Measurements from ENCODE around the gene SLC38A8.

- TF ChIP-seq HDGF (IDR thresholded peaks at IDR 0.05; ENCODE audit: borderline replicate concordance) (no peak), BHLHE40 (IDR thresholded peaks at IDR 0.05; ENCODE audit: borderline replicate concordance) (no peak), PKNOX1 (IDR thresholded peaks at IDR 0.05) (no peak), ELF4 (IDR thresholded peaks at IDR 0.05) (no peak), NFRKB (IDR thresholded peaks at IDR 0.05) (no peak), TARDBP (IDR thresholded peaks at IDR 0.05) (no peak), FOXM1 (IDR thresholded peaks at IDR 0.05; ENCODE audit: borderline replicate concordance) (no peak), SP1 (IDR thresholded peaks at IDR 0.05) (no peak), L3MBTL2 (conservative IDR thresholded peaks at IDR 0.05) (no peak), ARNT (IDR thresholded peaks at IDR 0.05) (no peak), SUZ12 (IDR thresholded peaks at IDR 0.05) (no peak), LEF1 (IDR thresholded peaks at IDR 0.05; ENCODE audit: borderline replicate concordance) (no peak), ZNF384 (IDR thresholded peaks at IDR 0.05) (no peak)
These were observed 77.7 kb downstream of the SLC38A8 start for GRCh38 chr16:83964684-83965443.
